HepG2 (cell line): ENCODE measurements around the gene TMEM139. TPM values are rescaled to one million over a fixed set of nuclear protein-coding genes. Genes with fewer than 3 reads are reported as not detected.

Experiments used
- ARHGAP35 ChIP-seq: sonication (generic); formaldehyde crosslinking; IDR thresholded peaks from 2 replicates; pipeline ENCODE4 v1.9.0; 2022; ENCODE audit warnings: mild to moderate bottlenecking, inconsistent platforms, moderate library complexity, missing genetic modification reagents, borderline replicate concordance
- CERS6 ChIP-seq: sonication (generic); formaldehyde crosslinking; IDR thresholded peaks from 2 replicates; pipeline ENCODE4 v1.5.0; 2020; ENCODE audit warnings: missing genetic modification reagents
- GATAD1 ChIP-seq: IDR thresholded peaks from 2 replicates; pipeline ENCODE4 v1.6.1; 2016; ENCODE audit warnings: missing genetic modification reagents, missing compliant biosample characterization
- GPBP1L1 ChIP-seq: sonication (generic); formaldehyde crosslinking; IDR thresholded peaks from 2 replicates; pipeline ENCODE4 v1.5.0; 2020; ENCODE audit warnings: mild to moderate bottlenecking, missing genetic modification reagents
- GTF2F1 ChIP-seq: fragments of 150-350 bp; IDR thresholded peaks from 2 replicates; pipeline ENCODE4 v1.6.1; 2014; ENCODE audit warnings: low read length
- HNF4A ChIP-seq: sonication (generic); formaldehyde crosslinking; IDR thresholded peaks from 2 replicates; pipeline ENCODE4 v1.4.0; 2020; ENCODE audit warnings: missing genetic modification reagents
- HNRNPL ChIP-seq: fragments of 200-400 bp; formaldehyde crosslinking; IDR thresholded peaks from 2 replicates; pipeline ENCODE4 v1.6.1; 2017; ENCODE audit warnings: mild to moderate bottlenecking, low read depth, low read length
- KMT2B ChIP-seq: IDR thresholded peaks from 2 replicates; pipeline ENCODE4 v1.6.1; 2016; ENCODE audit warnings: missing genetic modification reagents, missing compliant biosample characterization
- RERE ChIP-seq: IDR thresholded peaks from 2 replicates; pipeline ENCODE4 v1.6.1; 2016; ENCODE audit warnings: low read depth, missing genetic modification reagents, missing compliant biosample characterization
- THYN1 ChIP-seq: sonication (generic); formaldehyde crosslinking; IDR thresholded peaks from 2 replicates; pipeline ENCODE4 v1.8.1; 2023; ENCODE audit warnings: low read depth, mild to moderate bottlenecking, moderate library complexity, missing genetic modification reagents, borderline replicate concordance
- ZHX2 ChIP-seq, 2 experiments: sonication (generic) in 1 of 2; formaldehyde crosslinking in 1 of 2; IDR thresholded peaks; 2 replicates each; pipeline versions ENCODE4 v1.6.1 to v1.9.0; 2014 to 2022; ENCODE audit warnings: antibody characterized with exemption in 1 of 2, borderline replicate concordance in 1 of 2, inconsistent platforms in 1 of 2, low read depth in 1 of 2, missing genetic modification reagents in 1 of 2
- ZNF350 ChIP-seq: sonication (generic); formaldehyde crosslinking; IDR thresholded peaks from 2 replicates; pipeline ENCODE4 v1.4.0; 2020; ENCODE audit warnings: mild to moderate bottlenecking, low read depth, missing genetic modification reagents, borderline replicate concordance
- ZSCAN22 ChIP-seq: sonication (generic); formaldehyde crosslinking; IDR thresholded peaks from 2 replicates; pipeline ENCODE4 v1.4.0; 2020; ENCODE audit warnings: mild to moderate bottlenecking, missing genetic modification reagents
- polyA plus RNA-seq, 8 experiments: library from polyadenylated mRNA; depleted of rRNA in 3 of 8; stranded (reverse) in 7 of 8; unstranded in 1 of 8; fragments of >200 nt; fragmentation: Illumina TruSeq in 4 of 8; extraction: Trizol in 4 of 8; gene quantifications; 2 replicates each; pipeline versions ENCODE4 v1.2.1 to v1.2.3, GENCODE V29; 2011 to 2016; ENCODE audit warnings: low read depth in 4 of 8, missing spikeins in 1 of 8, mixed read lengths in 1 of 8; ENCODE audit not compliant: insufficient read depth in 1 of 8
- total RNA-seq, 5 experiments: library from RNA; depleted of rRNA; stranded (reverse); fragments of >200 nt; fragmentation: Illumina TruSeq; extraction: Trizol; gene quantifications; 2 replicates each; pipeline ENCODE4 v1.2.3, GENCODE V29; 2016; ENCODE audit warnings: low read depth in 1 of 5

Gene TMEM139
- total and polyA plus RNA-seq, 2 of the 13 experiments (the other 11 are each of a cell fraction or from before 2014, with no cell fraction given), result 7.9 to 14.0 TPM

- no peak for TF ChIP-seq GPBP1L1 (CRISPR knock-in tag)
- 0 out of 2 replicates have a peak, but pooled peaks have one; percentile 17 for TF ChIP-seq RERE (CRISPR knock-in tag)
- no peak for TF ChIP-seq CERS6 (CRISPR knock-in tag)
- TF ChIP-seq THYN1 (CRISPR knock-in tag), result no peak
- peak; percentile 76; the same call in 1 of the 2 replicates for TF ChIP-seq KMT2B (CRISPR knock-in tag)
- no peak for TF ChIP-seq ZSCAN22 (CRISPR knock-in tag)
- 0 out of 2 replicates have a peak, but pooled peaks have one; percentile 48 for TF ChIP-seq ARHGAP35 (CRISPR knock-in tag)
- TF ChIP-seq ZHX2 (IDR thresholded peaks at IDR 0.05; ENCODE audit: low read depth), result 0 out of 2 replicates have a peak, but pooled peaks have one; percentile 17
- TF ChIP-seq ZHX2 (CRISPR knock-in tag; IDR thresholded peaks at IDR 0.05; ENCODE audit: borderline replicate concordance), result no peak
- peak; percentile 84; the same call in 1 of the 2 replicates for TF ChIP-seq ZNF350
- TF ChIP-seq HNRNPL, result peak; percentile 75
- peak; percentile 73 for TF ChIP-seq GATAD1 (CRISPR knock-in tag)
- TF ChIP-seq GTF2F1, result no peak
- TF ChIP-seq HNF4A (CRISPR knock-in tag), result peak; percentile 78
These were observed 21.2 kb upstream of the TMEM139 start, which contains the start of gene GSTK1 (continued) for GRCh38 chr7:143263266-143264195.
